GM21526 (cell line): ENCODE data around the gene TTC33.

ENCODE experiments used
- ATAC-seq: cut with Tn5 transposase; IDR thresholded peaks from one replicate; pipeline ENCODE4 v1.9.1; 2021; ENCODE audit warnings: moderate library complexity; ENCODE audit not compliant: unreplicated experiment, low FRiP score

The TTC33 gene

GRCh38 chr5:40622463-40623252 is 133.1 kb downstream of the TTC33 start:
- ATAC-seq: no peak

DNA sequence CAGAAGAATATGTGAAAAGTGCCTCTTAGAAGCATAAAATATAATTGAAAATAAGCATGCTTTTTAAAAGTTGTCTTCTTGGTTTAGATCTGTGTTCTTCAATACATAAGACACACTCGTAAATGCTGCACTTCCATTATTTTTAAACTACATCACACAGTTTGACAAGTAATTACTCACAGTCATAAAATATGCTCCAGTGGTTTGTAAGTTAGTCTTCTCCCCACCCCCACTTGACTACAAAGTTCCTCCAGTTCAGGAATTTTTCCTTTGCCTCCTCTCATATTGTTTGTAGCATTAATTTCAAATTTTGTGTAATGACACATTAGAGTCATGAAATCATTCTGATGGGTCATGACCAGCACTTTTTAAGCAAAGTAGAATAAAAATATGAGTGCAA is 136.3 kb downstream of the TTC33 start:
- ATAC-seq: no peak

DNA sequence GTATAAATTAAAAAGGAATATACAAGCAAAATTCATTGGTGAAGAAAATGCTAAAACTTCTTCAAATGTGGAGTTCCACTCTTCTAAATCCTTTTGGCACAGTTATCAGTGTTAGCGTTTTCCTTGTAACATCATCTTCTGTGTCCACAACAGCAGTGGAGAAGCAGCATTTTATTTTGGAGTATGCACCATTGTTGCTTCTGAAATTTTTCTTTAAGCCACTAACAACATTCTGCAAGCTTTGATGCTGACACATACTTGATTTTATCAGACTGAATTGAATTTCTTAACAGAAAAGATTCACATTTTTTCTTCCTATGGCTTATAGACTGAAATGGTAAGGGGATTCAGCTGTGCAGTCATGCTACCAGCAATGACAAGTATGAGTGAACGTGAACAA is 136.8 kb downstream of the TTC33 start:
- ATAC-seq: no peak

- peak; percentile 60 for ATAC-seq
These were observed 139.0 kb downstream of the TTC33 start for GRCh38 chr5:40616781-40617180.

- no peak for ATAC-seq
These were observed 140.1 kb downstream of the TTC33 start for GRCh38 chr5:40615586-40616170.

- no peak for ATAC-seq
These were observed 140.7 kb downstream of the TTC33 start for GRCh38 chr5:40614923-40615585.

DNA sequence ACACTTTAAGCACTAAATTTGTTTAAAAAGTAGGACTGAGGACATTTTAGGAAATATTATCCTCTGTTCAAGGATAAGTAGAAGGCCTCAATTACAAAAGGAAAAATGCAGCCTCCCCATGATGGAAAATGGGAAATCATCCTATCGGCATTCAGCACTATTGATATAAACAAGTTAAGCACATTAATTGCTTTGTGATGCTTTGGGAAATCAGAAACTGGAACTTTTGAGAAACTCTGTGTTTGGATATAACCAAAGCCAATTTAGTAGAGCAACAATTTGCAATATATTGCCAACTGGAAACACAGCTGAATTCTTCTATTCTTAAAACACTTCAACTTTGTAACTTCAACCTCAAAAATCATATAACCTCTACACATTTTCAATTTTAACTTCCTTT is 141.3 kb downstream of the TTC33 start:
- ATAC-seq: no peak

DNA sequence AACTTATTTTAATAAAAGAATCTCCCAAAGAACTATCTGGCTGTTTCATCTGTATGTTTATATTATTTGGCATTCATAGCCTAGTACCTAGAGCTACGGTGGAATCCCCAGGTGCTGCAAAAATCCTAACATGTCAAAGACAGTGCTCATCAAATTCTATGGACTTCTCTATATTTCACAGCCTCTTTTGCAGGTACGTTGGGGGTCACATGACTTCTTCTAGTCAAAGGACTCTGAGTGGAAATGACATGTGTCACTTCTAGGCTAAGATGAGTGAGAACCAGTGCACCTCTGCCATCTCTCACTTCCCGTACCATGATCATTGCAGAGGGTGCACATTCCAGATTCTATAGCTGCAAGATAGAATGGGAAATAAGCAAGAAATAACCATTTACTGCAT is 148.6 kb downstream of the TTC33 start:
- no peak for ATAC-seq

DNA sequence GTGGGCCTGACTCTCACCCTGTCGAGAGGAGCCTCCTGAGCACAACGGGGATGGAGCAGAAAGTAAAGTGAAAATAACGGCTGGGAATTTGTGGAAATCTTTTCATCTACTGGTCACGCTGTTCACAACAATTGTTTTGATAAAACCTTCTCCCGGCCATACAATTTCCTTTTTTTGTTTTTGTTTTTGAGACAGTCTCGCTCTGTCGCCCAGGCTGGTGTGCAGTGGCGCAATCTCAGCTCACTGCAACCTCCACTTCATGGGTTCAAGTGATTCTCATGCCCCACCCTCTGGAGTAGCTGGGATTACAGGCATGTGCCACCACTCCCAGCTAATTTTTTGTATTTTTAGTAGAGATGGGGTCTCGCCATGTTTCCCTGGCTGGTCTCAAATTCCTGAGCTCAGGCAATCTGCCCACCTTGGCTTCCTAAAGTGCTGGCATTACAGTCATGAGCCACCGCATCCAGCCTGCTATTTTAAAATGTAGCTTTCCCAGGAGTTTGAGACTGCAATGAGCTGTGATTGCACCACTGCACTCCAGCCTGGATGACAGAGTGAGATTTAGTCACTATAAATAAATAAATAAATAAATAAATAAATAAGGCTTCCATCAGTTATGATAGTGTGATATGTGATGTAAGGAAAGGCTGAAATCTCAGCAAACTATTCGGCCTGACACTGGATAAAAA is 149.5 kb downstream of the TTC33 start:
- no peak for ATAC-seq

DNA sequence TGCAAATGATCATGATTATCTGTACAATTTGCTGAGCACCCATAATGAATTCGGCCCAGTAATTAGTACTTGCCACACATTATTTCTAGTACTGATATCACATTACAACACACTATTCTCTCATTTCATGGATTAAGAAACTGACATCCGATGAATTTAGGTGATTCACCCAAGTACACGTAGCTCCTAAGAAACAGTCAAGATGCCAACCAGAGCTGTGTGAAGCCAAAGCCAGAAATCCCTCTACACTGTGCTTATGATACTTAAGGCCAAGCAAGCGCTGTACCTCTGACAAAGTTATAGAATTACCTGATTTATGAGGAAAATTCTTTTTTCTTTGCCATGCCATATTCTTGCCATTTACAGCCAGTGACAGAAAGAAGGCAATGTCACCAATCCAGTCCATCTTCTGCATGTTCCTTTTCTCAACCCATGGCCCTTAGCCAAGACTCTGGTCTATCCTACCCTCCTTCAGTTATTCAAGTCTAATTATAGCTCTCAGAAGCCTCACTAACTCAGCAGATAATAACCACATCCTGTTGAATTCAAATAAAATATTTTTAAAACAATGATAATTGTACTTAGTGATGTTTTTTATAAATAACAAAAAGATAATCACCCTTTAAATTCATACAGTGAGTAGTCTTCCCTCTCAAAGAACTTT is 150.3 kb downstream of the TTC33 start:
- no peak for ATAC-seq

- no peak for ATAC-seq
These were observed 152.4 kb downstream of the TTC33 start for GRCh38 chr5:40603378-40603777.

DNA sequence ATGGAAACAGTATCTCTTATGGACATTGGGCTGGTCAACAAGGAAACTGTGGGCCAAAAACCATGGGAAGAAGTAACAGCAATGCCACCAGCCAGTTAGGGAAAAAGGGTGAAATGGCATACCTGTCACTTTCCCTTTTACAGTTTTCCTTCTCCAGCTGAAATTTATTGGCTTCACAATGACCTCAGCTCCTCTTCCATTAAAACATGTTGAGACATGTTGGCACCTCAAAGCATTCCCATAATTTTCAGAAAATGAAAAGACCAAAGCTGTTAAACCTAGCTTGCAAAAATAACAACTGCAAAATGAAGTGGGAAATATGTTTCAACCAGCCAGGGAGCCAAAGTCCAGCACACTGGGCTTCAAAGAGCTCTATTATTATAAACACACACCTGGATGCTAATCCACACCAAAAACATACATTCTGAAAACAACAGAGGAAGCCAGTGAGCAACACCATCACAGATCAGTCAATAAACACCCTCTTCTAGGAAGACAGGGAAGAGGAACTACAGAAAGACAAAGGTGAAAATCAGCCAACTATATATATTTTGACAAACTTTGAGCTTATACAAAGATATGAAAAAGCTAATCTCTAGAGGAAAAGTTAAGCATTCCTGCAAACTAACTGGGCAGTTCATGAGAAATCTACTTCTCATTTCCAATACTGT is 154.4 kb downstream of the TTC33 start:
- ATAC-seq: no peak

- no peak for ATAC-seq
These were observed 155.4 kb downstream of the TTC33 start for GRCh38 chr5:40600383-40600782.

GRCh38 chr5:40599676-40600075 is 156.1 kb downstream of the TTC33 start:
- no peak for ATAC-seq

DNA sequence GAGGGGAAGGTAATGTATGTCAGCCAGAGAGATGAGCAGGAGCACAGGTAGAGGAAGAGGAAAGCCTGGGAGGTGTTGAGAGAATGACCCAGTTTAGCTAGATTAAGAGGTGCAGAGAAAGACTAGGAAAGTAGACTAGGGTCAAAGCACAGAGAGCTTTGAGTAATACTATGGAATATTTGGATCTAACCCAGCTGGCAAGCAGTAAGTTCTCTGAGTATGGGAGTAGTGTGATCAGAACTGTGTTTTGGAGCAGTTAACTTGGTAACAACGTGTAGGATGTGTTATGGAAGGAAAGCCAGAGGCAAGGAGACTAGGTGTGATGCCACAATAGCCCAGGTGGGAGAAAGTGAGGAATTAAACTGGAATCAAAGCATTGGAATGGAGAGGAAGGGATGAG is 160.9 kb downstream of the TTC33 start:
- ATAC-seq: no peak

- peak; percentile 92 for ATAC-seq
These were observed 163.9 kb downstream of the TTC33 start for GRCh38 chr5:40591727-40592396.

DNA sequence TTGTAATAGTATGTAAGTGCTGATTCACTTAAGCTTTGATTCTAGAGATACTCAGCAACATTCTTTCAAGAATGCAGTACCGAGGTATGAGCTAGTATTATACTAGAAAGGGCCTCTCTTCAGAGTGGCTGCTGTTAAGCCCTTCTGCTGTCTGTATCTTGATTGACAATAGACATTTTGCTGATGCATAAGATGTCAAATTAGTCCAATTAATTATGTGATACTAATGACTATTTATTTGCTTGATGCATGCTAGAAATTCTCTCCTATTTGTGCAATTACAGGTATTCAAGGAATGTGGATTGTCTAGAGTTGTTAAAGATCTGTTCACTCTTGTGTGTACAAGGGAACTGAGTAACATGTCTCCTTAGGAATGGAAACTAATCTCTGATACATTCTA is 168.4 kb downstream of the TTC33 start:
- no peak for ATAC-seq

DNA sequence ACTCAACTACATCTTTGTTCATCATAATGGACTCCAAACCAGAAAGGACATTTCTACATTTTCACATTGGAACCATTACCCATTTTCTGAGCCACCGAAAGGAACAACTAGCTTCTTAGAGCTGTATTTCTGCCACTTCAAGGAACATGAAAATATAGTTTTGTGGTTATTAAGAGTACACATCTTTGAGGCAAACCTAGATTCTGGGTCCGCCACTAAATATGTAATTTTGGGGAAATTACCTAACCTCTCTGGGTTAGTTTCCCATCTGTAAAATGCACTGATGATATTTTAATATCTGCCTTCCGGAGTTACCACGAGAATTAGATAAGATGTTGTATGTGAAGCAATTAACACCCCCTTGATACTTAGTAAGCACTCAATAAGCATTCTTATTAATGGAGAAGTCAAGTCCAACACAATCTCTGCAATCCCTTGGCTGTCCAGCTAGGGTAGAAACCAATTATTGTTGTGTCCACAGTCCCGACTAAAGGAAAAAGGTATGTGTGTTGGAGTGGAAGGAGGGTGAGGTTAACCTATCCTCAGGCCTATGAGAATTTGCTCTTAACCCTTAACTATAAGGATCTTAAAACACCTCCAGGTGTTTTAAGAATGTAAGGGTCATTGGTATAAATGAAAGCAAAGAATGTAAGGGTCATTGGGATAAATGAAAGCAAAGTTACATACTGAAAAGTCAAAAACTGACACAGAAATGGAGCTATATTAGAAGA is 170.1 kb downstream of the TTC33 start:
- no peak for ATAC-seq

- ATAC-seq: no peak
These were observed 171.7 kb downstream of the TTC33 start for GRCh38 chr5:40584054-40584453.
